RWPE1 (cell line): ENCODE measurements around the gene ARHGAP11A.

Experiments used
- CTCF ChIA-PET: fragments of 350-600 bp; sonication (Branson Sonifier 250); formaldehyde crosslinking; extraction: SDS; loops from one replicate; lab custom pipeline; 2021; lab: Yijun Ruan, JAX
- POLR2A ChIA-PET: fragments of 400-600 bp; formaldehyde crosslinking; extraction: SDS; loops from one replicate; lab custom pipeline; 2020; ENCODE audit warnings: antibody characterized with exemption; ENCODE audit not compliant: low non-redundant PET; lab: Yijun Ruan, JAX
- DNase-seq: peaks from one replicate; pipeline ENCODE4 v3.0.0; 2012; ENCODE audit warnings: low spot score
- H3K27ac ChIP-seq: fragments of 450-650 bp; 2 replicates; pipeline ENCODE4 v1.5.1; 2017
- TF ChIP-seq, protein P1 (sequence below): fragments of 450-650 bp; conservative IDR thresholded peaks from 2 replicates; pipeline ENCODE4 v1.5.1; 2017; ENCODE audit warnings: low read depth, mild to moderate bottlenecking

ARHGAP11A gene

DNA sequence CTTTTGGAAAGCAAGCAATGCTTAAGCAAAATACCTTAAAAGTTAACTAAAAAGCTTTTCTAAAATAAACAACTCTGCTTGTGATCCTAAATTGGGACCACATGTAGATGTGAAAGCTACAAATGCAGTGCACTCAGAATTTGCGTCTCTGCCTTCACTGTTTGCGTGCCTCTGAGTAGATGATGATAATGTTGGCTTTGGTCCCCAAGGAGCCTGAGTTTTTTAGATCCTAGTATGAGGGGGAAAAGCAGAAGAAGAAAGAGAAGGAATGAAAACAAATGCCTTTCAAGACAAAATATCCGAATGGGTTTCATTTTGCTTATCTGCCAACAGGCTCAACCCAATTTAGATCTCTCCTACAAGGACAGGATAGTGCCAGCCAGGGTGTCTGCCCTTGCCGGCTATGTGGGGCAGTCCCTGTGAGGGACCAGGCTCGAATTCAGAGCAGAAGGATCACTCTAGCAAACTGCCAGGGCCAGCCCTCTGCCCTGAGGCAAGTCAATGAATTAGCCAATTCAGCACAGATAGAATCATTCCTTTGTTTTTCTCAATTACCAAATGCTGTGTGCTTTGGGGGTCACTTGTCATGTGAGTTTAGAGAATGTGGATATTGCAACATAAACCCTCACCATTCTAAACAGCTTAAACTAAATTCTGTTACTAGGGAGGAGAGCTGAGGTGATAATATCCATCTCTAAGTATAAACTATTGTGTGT is 54.8 kb downstream of the ARHGAP11A start:
- no peak for DNase-seq
- POLR2A ChIA-PET: interaction anchor here (0.6 kb wide), 1 partner anchor 54 kb away, joined by 4 read pairs; no protein-coding TSS in a partner anchor
- TF ChIP-seq, protein P1, sequence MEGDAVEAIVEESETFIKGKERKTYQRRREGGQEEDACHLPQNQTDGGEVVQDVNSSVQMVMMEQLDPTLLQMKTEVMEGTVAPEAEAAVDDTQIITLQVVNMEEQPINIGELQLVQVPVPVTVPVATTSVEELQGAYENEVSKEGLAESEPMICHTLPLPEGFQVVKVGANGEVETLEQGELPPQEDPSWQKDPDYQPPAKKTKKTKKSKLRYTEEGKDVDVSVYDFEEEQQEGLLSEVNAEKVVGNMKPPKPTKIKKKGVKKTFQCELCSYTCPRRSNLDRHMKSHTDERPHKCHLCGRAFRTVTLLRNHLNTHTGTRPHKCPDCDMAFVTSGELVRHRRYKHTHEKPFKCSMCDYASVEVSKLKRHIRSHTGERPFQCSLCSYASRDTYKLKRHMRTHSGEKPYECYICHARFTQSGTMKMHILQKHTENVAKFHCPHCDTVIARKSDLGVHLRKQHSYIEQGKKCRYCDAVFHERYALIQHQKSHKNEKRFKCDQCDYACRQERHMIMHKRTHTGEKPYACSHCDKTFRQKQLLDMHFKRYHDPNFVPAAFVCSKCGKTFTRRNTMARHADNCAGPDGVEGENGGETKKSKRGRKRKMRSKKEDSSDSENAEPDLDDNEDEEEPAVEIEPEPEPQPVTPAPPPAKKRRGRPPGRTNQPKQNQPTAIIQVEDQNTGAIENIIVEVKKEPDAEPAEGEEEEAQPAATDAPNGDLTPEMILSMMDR: no peak
- CTCF ChIA-PET: interaction anchor here (1.6 kb wide), 1 partner anchor 8 kb away, joined by 6 read pairs; no protein-coding TSS in a partner anchor
- H3K27ac ChIP-seq: no peak overlapping the region

DNA sequence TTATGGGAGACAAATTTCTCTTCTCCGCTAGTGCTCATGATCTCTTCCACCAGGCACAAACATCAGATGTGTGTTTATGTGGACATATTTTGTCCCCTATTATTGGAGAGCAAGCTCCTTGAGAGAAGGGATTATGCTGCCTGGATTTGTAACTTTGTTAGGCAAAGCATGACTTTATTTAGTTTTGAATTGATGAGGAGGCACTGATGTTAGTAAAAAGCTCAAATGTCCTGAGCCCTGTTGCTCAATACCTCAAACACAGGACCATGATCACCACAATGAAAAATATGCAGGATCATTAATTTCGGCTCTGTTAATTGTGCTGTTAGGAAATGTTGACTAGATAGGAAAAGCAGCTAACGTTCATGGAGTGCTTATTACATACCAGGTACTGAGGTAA is 55.3 kb downstream of the ARHGAP11A start:
- ChIA-PET CTCF (interaction anchor here (1.6 kb wide), 1 partner anchor 8 kb away, joined by 6 read pairs; no protein-coding TSS in a partner anchor), POLR2A (interaction anchor here (0.6 kb wide), 1 partner anchor 53 kb away, joined by 4 read pairs; no protein-coding TSS in a partner anchor)
- H3K27ac ChIP-seq: no peak overlapping the region
- TF ChIP-seq, protein P1: no peak
- no peak for DNase-seq

DNA sequence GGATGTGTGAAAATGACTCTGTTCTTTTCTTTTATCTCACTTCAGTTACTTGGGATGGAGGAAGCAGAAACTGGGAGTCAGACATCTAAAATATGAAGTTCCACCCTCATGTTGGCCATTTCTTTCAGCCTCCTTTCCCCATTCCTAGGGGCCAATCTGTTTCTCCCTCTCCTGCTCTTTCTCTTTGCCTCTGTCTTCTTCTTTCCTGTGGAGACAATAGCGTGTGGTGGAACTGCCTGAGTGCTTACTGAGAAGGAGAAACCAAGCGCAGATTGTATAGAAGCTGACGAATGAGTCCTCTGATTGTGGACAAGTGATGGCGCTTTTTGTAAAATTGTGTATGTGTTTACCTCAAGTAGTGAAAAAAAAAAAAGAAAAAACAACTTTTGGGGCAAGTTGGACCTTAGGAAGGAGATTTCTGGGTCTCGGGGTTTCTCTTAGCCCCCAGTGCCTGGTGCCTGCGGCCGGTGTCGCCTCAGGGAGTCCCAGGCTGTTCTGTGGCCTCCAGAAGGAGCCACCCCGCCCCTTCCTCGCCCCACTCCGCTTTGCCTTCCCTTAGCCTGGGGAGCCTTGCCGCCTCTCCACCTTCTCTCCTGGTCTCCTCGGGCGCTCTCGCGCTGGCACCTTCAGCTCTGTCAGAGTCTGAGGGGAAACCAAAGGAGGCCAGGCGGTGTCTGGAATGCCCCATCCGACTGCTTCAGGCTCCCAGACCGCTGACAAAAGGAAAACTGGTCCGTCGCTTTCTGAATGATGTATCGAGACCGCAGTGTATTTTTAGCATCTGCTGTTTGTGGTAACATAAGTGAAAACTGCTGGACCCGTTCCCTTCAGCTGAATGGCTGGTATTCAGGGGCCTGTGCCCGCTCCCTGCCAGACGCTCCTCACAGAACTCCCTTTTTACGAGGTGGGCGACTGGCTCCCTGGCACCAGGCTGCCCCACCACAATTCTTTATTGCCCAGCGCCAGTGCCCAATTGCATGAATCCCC is 56.3 kb downstream of the ARHGAP11A start:
- H3K27ac ChIP-seq: no peak overlapping the region
- TF ChIP-seq, protein P1: no peak
- ChIA-PET CTCF (interaction anchor here (1.6 kb wide), 1 partner anchor 9 kb away, joined by 6 read pairs; no protein-coding TSS in a partner anchor), POLR2A (no interaction called here)
- no peak for DNase-seq

DNA sequence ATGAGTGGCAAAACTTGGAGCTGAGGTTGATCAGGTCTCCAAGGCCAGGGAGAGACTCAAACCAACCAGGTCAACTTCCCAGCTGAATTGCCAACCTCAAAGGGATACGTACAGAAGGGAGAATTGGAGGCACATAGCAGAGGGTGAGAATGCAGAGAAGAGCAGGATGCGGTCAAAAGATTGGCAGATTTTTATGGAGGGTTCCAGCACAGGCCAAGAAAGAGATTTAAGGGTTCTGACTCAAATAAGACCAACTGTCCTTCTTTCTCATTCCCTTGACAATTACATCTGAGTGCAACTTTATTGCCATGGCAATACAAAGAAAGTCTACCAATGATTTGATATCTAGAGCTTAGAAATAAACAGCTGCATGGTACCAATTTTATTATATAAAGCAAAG is 59.4 kb downstream of the ARHGAP11A start:
- TF ChIP-seq, protein P1: no peak
- CTCF ChIA-PET: no interaction called here
- no peak for DNase-seq
- POLR2A ChIA-PET: no interaction called here
- no peak overlapping the region for H3K27ac ChIP-seq

DNA sequence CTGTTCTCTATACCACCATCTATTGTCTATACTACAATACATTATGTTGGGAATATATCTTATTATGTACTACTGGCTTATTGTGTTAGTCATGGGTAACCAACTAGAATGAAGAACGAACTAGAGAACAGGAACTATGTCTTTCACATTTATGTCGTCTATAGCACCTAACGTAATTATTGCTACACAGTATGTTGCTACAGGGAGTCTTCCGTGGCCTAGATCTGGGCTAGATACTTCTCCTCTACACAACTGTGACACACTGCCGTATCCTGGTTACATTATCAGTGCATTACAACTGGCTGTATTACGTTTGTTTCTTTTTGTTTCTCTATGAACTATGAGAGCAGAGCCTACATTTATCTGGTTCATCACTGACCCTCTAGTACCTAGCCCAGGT is 60.2 kb downstream of the ARHGAP11A start:
- POLR2A ChIA-PET: no interaction called here
- H3K27ac ChIP-seq: no peak overlapping the region
- no peak for DNase-seq
- CTCF ChIA-PET: no interaction called here
- TF ChIP-seq, protein P1: no peak

DNA sequence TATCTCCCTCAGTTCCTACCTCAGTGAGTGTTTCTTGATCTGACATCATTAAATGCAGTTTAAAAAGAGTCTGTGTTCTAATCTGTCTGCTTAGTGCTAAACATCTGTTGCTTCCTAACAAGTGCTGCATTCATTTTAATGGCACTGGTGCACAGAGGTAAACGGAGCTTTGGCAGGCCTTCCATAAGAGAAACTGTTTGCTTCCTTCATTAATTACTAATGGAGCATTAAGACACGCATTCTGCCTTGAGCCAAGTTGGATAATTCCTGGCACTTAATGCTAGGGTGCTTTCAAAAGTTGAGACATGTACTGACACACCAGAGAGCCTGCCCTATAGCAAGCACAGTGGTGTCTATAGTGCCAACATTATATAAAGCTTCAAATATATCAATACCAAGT is 60.9 kb downstream of the ARHGAP11A start:
- no peak overlapping the region for H3K27ac ChIP-seq
- no peak for DNase-seq
- TF ChIP-seq, protein P1: no peak
- ChIA-PET POLR2A (no interaction called here), CTCF (interaction anchor here (0.6 to 1.1 kb wide), 2 partner anchors 14 to 136 kb away, joined by 4 read pairs; no protein-coding TSS in a partner anchor)
